Kidney epithelial cell (primary cell): ENCODE measurements around the gene CD320. TPM values are rescaled to one million over a fixed set of nuclear protein-coding genes. Genes with fewer than 3 reads are reported as not detected.

Experiments
- DNase-seq: peaks from one replicate; pipeline ENCODE4 v3.0.0-alpha.2; 2010; ENCODE audit warnings: low read depth
- H3K27me3 ChIP-seq: 2 replicates; pipeline ENCODE4 v1.6.0; 2011; ENCODE audit warnings: low read length; ENCODE audit not compliant: control insufficient read depth, insufficient read depth
- H3K36me3 ChIP-seq: 2 replicates; pipeline ENCODE4 v1.5.1; 2011; ENCODE audit warnings: low read length; ENCODE audit not compliant: control insufficient read depth, insufficient read depth
- H3K4me3 ChIP-seq: 2 replicates; pipeline ENCODE4 v1.5.1; 2011; ENCODE audit warnings: low read depth, mild to moderate bottlenecking, control low read depth, low read length
- CTCF ChIP-seq: IDR thresholded peaks from 2 replicates; pipeline ENCODE4 v1.5.1; 2011; ENCODE audit warnings: mild to moderate bottlenecking, moderate library complexity, low read length, control low read depth, inconsistent platforms; ENCODE audit not compliant: insufficient read depth, poor library complexity, severe bottlenecking
- total RNA-seq: library from RNA; depleted of rRNA; stranded (reverse); fragments of >200 nt; gene quantifications from 2 replicates; pipeline ENCODE4 v1.2.3, GENCODE V29; 2015

CD320 gene
- total RNA-seq, 1 donor from 2014 or later: 85.6 TPM

GRCh38 chr19:8252922-8253589, 55.1 kb downstream of the CD320 start:
- peak; percentile 14 for DNase-seq
- Histone ChIP-seq H3K27me3 (no peaks in the 10 kb centered on the region), H3K36me3 (no peaks in the 10 kb centered on the region), H3K4me3 (no peak overlapping the region)
- peak; percentile 95 for TF ChIP-seq CTCF

Other genes with a start within 250 kb of the CD320 start
- 0.04 and 2.9 TPM in 2 replicates for gene FBN3, start 158.8 kb downstream of the CD320 start, total RNA-seq
- gene CERS4, start 99.0 kb downstream of the CD320 start, total RNA-seq: 47.4 and 49.8 TPM in 2 replicates
- gene NDUFA7, start 13.0 kb upstream of the CD320 start, total RNA-seq: 49.8 and 61.4 TPM in 2 replicates
- 298 and 330 TPM in 2 replicates for gene RPS28, start 13.1 kb upstream of the CD320 start, total RNA-seq
- 3.7 and 8.1 TPM in 2 replicates for gene KANK3, start 34.9 kb upstream of the CD320 start, total RNA-seq
- gene ANGPTL4, start 55.8 kb upstream of the CD320 start, total RNA-seq: 22.4 and 31.4 TPM in 2 replicates
- 58.2 and 69.8 TPM in 2 replicates for gene RAB11B, start 82.0 kb upstream of the CD320 start, total RNA-seq
- gene MARCHF2, start 104.9 kb upstream of the CD320 start, total RNA-seq: 75.0 and 95.9 TPM in 2 replicates
- gene HNRNPM, start 136.6 kb upstream of the CD320 start, total RNA-seq: 97.1 and 115 TPM in 2 replicates
- 0.50 TPM in 1 of 2 replicates, not detected in the other for gene PRAM1, start 194.3 kb upstream of the CD320 start, total RNA-seq
- 5.2 and 15.0 TPM in 2 replicates for gene ZNF414, start 205.8 kb upstream of the CD320 start, total RNA-seq